HUES6 (cell line): ENCODE results near the gene ERP44.
"Not testable (repeated sequence)": the region's sequence is repeated elsewhere in the genome, so short reads cannot be mapped to it uniquely, and the experiment has no call there.

Experiments used
- H3K27ac ChIP-seq: 2 replicates; pipeline ENCODE4 v1.7.0; 2013; ENCODE audit warnings: low read depth, mild to moderate bottlenecking, low read length, inconsistent platforms
- H3K27me3 ChIP-seq: 2 replicates; pipeline ENCODE4 v1.6.1; 2013; ENCODE audit warnings: low read length; ENCODE audit not compliant: control insufficient read depth, insufficient read depth
- H3K36me3 ChIP-seq: 2 replicates; pipeline ENCODE4 v1.6.1; 2013; ENCODE audit warnings: low read length; ENCODE audit not compliant: control insufficient read depth, insufficient read depth
- H3K4me1 ChIP-seq: 2 replicates; pipeline ENCODE4 v1.6.1; 2013; ENCODE audit warnings: low read length; ENCODE audit not compliant: control insufficient read depth, insufficient read depth
- H3K4me3 ChIP-seq: 2 replicates; pipeline ENCODE4 v1.5.1; 2013; ENCODE audit warnings: low read depth, low read length
- H3K9ac ChIP-seq: one replicate; pipeline ENCODE4 v1.6.1; 2013; ENCODE audit warnings: mild to moderate bottlenecking, low read length
- H3K9me3 ChIP-seq: 2 replicates; pipeline ENCODE4 v1.6.1; 2013; ENCODE audit warnings: low read depth, low read length; ENCODE audit not compliant: control insufficient read depth, insufficient read depth

ERP44 gene

GRCh38 chr9:100069068-100069467 is 29.7 kb downstream of the ERP44 start:
- not testable (repeated sequence) for H3K4me3 ChIP-seq, H3K4me1 ChIP-seq

GRCh38 chr9:100067990-100068389 is 30.8 kb downstream of the ERP44 start:
- H3K27me3 ChIP-seq, H3K36me3 ChIP-seq, H3K9me3 ChIP-seq, H3K9ac ChIP-seq, H3K4me3 ChIP-seq, H3K27ac ChIP-seq: not testable (repeated sequence)
- H3K4me1 ChIP-seq: peaks cover 15% of the 10 kb centered on the region

More at GRCh38 chr9:100069068-100069467, 29.7 kb downstream of the ERP44 start:
- not testable (repeated sequence) for H3K27me3 ChIP-seq, H3K9ac ChIP-seq, H3K9me3 ChIP-seq, H3K27ac ChIP-seq, H3K36me3 ChIP-seq

- Histone ChIP-seq H3K4me3 (no peak overlapping the region), H3K9me3 (peaks cover 7% of the 10 kb centered on the region; the same call in 1 of the 2 replicates), H3K9ac (no peak overlapping the region), H3K27me3 (no peaks in the 10 kb centered on the region), H3K4me1 (peaks cover 16% of the 10 kb centered on the region), H3K27ac (no peak overlapping the region), H3K36me3 (no peaks in the 10 kb centered on the region)
Observed at GRCh38 chr9:100066539-100066938, 32.3 kb downstream of the ERP44 start.

GRCh38 chr9:100064872-100065581 is 33.8 kb downstream of the ERP44 start:
- Histone ChIP-seq H3K36me3 (no peaks in the 10 kb centered on the region), H3K9ac (no peak overlapping the region), H3K9me3 (peaks cover 7% of the 10 kb centered on the region; the same call in 1 of the 2 replicates), H3K27ac (no peak overlapping the region), H3K4me3 (no peak overlapping the region), H3K27me3 (no peaks in the 10 kb centered on the region), H3K4me1 (peaks cover 16% of the 10 kb centered on the region)

- H3K4me3 ChIP-seq: peak overlapping the region; percentile 29
Observed at GRCh38 chr9:100063185-100063584, 35.6 kb downstream of the ERP44 start.

GRCh38 chr9:100062683-100063082 is 36.1 kb downstream of the ERP44 start:
- not testable (repeated sequence) for H3K9me3 ChIP-seq, H3K9ac ChIP-seq, H3K4me3 ChIP-seq, H3K27ac ChIP-seq, H3K36me3 ChIP-seq, H3K27me3 ChIP-seq
- peaks cover 16% of the 10 kb centered on the region for H3K4me1 ChIP-seq

More at GRCh38 chr9:100063185-100063584, 35.6 kb downstream of the ERP44 start:
- Histone ChIP-seq H3K9ac (no peak overlapping the region), H3K27me3 (no peaks in the 10 kb centered on the region), H3K4me1 (peaks cover 16% of the 10 kb centered on the region), H3K9me3 (peaks cover 7% of the 10 kb centered on the region; the same call in 1 of the 2 replicates), H3K27ac (no peak overlapping the region), H3K36me3 (no peaks in the 10 kb centered on the region)

- no peak overlapping the region for H3K9ac ChIP-seq
- H3K27ac ChIP-seq: no peak overlapping the region
- H3K36me3 ChIP-seq: no peaks in the 10 kb centered on the region
- H3K27me3 ChIP-seq: no peaks in the 10 kb centered on the region
- H3K4me1 ChIP-seq: peaks cover 10% of the 10 kb centered on the region
- H3K9me3 ChIP-seq: no peaks in the 10 kb centered on the region
- H3K4me3 ChIP-seq: no peak overlapping the region
Observed at GRCh38 chr9:100058699-100059579, 39.9 kb downstream of the ERP44 start.

- Histone ChIP-seq H3K9me3 (no peaks in the 10 kb centered on the region), H3K27ac (no peak overlapping the region), H3K4me3 (no peak overlapping the region), H3K36me3 (no peaks in the 10 kb centered on the region), H3K27me3 (no peaks in the 10 kb centered on the region), H3K4me1 (no peaks in the 10 kb centered on the region), H3K9ac (no peak overlapping the region)
Observed at GRCh38 chr9:100057624-100058023, 41.2 kb downstream of the ERP44 start.

GRCh38 chr9:100056561-100056960 is 42.2 kb downstream of the ERP44 start:
- no peaks in the 10 kb centered on the region for H3K9me3 ChIP-seq
- H3K36me3 ChIP-seq: peaks cover 1% of the 10 kb centered on the region; the same call in 1 of the 2 replicates
- H3K27me3 ChIP-seq: no peaks in the 10 kb centered on the region
- H3K4me1 ChIP-seq: no peaks in the 10 kb centered on the region
- no peak overlapping the region for H3K9ac ChIP-seq
- no peak overlapping the region for H3K4me3 ChIP-seq
- no peak overlapping the region for H3K27ac ChIP-seq

- H3K36me3 ChIP-seq: peaks cover 9% of the 10 kb centered on the region; the same call in 1 of the 2 replicates
- no peaks in the 10 kb centered on the region for H3K27me3 ChIP-seq
- no peak overlapping the region for H3K4me3 ChIP-seq
- H3K4me1 ChIP-seq: no peaks in the 10 kb centered on the region
- H3K9ac ChIP-seq: no peak overlapping the region
- no peaks in the 10 kb centered on the region for H3K9me3 ChIP-seq
- no peak overlapping the region for H3K27ac ChIP-seq
Observed at GRCh38 chr9:100052375-100052774, 46.4 kb downstream of the ERP44 start.

- Histone ChIP-seq H3K4me1 (no peaks in the 10 kb centered on the region), H3K27me3 (no peaks in the 10 kb centered on the region), H3K4me3 (no peak overlapping the region), H3K36me3 (peaks cover 9% of the 10 kb centered on the region; the same call in 1 of the 2 replicates), H3K9me3 (no peaks in the 10 kb centered on the region), H3K9ac (no peak overlapping the region), H3K27ac (no peak overlapping the region)
Observed at GRCh38 chr9:100049551-100049950, 49.2 kb downstream of the ERP44 start.
